ENCODE data around the gene CRISPLD2. TPM values are rescaled to one million over a fixed set of nuclear protein-coding genes. Genes with fewer than 3 reads are reported as not detected.

Gene CRISPLD2
- total RNA-seq, 2 experiments from 2014 or later: 0.47 to 0.99 TPM

GRCh38 chr16:84948851-84949610 lies 129.2 kb downstream of the CRISPLD2 start:
- Histone ChIP-seq H3K4me2 (ENCODE audit: low read length) (no peak overlapping the region), H3K79me2 (ENCODE audit: insufficient read depth, low read depth, low read length) (no peaks in the 10 kb centered on the region), H4K20me1 (ENCODE audit: insufficient read depth, low read length) (no peaks in the 10 kb centered on the region), H3K27ac (ENCODE audit: low read depth, low read length, poor library complexity, severe bottlenecking) (no peak overlapping the region), H3K9me3 (ENCODE audit: low read length) (no peaks in the 10 kb centered on the region), H2AFZ (ENCODE audit: low read length) (no peak overlapping the region), H3K9me2 (ENCODE audit: insufficient read depth, low read length) (no peaks in the 10 kb centered on the region), H3K36me3 (ENCODE audit: insufficient read depth, low read length) (no peaks in the 10 kb centered on the region), H3K4me3 (ENCODE audit: low read depth, low read length, poor library complexity, severe bottlenecking) (no peak overlapping the region), H3K4me1 (ENCODE audit: insufficient read depth, low read length, poor library complexity, severe bottlenecking) (no peaks in the 10 kb centered on the region)
- DNase-seq (ENCODE audit: low spot score): no peak
- ChIA-PET CTCF (ENCODE audit: unreplicated experiment) (no interaction called here), POLR2A (no interaction called here)
- no peak for TF ChIP-seq EZH2phosphoT487 (IDR thresholded peaks at IDR 0.05; ENCODE audit: borderline replicate concordance, low read depth, low read length)
- TF ChIP-seq, protein P1, sequence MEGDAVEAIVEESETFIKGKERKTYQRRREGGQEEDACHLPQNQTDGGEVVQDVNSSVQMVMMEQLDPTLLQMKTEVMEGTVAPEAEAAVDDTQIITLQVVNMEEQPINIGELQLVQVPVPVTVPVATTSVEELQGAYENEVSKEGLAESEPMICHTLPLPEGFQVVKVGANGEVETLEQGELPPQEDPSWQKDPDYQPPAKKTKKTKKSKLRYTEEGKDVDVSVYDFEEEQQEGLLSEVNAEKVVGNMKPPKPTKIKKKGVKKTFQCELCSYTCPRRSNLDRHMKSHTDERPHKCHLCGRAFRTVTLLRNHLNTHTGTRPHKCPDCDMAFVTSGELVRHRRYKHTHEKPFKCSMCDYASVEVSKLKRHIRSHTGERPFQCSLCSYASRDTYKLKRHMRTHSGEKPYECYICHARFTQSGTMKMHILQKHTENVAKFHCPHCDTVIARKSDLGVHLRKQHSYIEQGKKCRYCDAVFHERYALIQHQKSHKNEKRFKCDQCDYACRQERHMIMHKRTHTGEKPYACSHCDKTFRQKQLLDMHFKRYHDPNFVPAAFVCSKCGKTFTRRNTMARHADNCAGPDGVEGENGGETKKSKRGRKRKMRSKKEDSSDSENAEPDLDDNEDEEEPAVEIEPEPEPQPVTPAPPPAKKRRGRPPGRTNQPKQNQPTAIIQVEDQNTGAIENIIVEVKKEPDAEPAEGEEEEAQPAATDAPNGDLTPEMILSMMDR (conservative IDR thresholded peaks at IDR 0.05; ENCODE audit: low read length): no peak
- intact Hi-C loops (cut with micrococcal nuclease; ENCODE audit: unreplicated experiment): no loop called here
- no TSS peak for BruUV-seq (replicated peaks)

- no peaks in the 10 kb centered on the region for H3K4me1 ChIP-seq (ENCODE audit: insufficient read depth, low read length, poor library complexity, severe bottlenecking)
- BruUV-seq (replicated peaks): no TSS peak
- no peaks in the 10 kb centered on the region for H3K36me3 ChIP-seq (ENCODE audit: insufficient read depth, low read length)
- no peak for DNase-seq (ENCODE audit: low spot score)
- no peak overlapping the region for H2AFZ ChIP-seq (ENCODE audit: low read length)
- H3K4me3 ChIP-seq (ENCODE audit: low read depth, low read length, poor library complexity, severe bottlenecking): no peak overlapping the region
- H3K9me2 ChIP-seq (ENCODE audit: insufficient read depth, low read length): no peaks in the 10 kb centered on the region
- ChIA-PET POLR2A (no interaction called here), CTCF (ENCODE audit: unreplicated experiment) (no interaction called here)
- no peak overlapping the region for H3K27ac ChIP-seq (ENCODE audit: low read depth, low read length, poor library complexity, severe bottlenecking)
- H3K79me2 ChIP-seq (ENCODE audit: insufficient read depth, low read depth, low read length): no peaks in the 10 kb centered on the region
- no peak overlapping the region for H3K4me2 ChIP-seq (ENCODE audit: low read length)
- H4K20me1 ChIP-seq (ENCODE audit: insufficient read depth, low read length): no peaks in the 10 kb centered on the region
- intact Hi-C loops (cut with micrococcal nuclease; ENCODE audit: unreplicated experiment): loop anchor here (5.0 kb wide), 2 partner anchors 78 to 328 kb away; no protein-coding TSS in a partner anchor
- TF ChIP-seq, protein P1 (conservative IDR thresholded peaks at IDR 0.05; ENCODE audit: low read length): no peak
- TF ChIP-seq EZH2phosphoT487 (IDR thresholded peaks at IDR 0.05; ENCODE audit: borderline replicate concordance, low read depth, low read length): no peak
- no peaks in the 10 kb centered on the region for H3K9me3 ChIP-seq (ENCODE audit: low read length)
Measured at GRCh38 chr16:84949772-84950436, 130.1 kb downstream of the CRISPLD2 start.

DNA sequence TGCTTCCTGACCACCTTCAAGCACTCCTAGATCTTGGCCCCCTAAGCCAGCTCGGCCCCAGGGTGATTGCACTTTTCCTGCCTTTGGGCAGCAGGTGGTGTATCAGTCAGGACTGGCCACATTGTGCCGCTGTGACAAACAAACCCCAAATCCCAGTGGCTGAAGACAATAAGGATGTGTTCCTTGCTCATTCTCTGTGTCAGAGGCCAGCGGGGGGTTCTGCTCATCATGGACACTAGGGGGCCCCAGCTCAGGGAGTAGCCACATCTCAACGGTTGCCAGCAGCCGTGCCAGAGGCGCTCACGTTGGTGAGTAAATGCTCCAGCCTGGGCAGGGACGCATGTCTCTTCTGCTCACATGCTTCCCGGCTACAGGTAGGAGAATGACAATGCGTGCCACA lies 131.1 kb downstream of the CRISPLD2 start:
- H3K9me3 ChIP-seq (ENCODE audit: low read length): no peaks in the 10 kb centered on the region
- H4K20me1 ChIP-seq (ENCODE audit: insufficient read depth, low read length): no peaks in the 10 kb centered on the region
- TF ChIP-seq EZH2phosphoT487 (IDR thresholded peaks at IDR 0.05; ENCODE audit: borderline replicate concordance, low read depth, low read length): no peak
- TF ChIP-seq, protein P1 (conservative IDR thresholded peaks at IDR 0.05; ENCODE audit: low read length): peak; percentile 66
- intact Hi-C loops (cut with micrococcal nuclease; ENCODE audit: unreplicated experiment): loop anchor here (5.0 kb wide), 2 partner anchors 79 to 329 kb away; no protein-coding TSS in a partner anchor
- H3K36me3 ChIP-seq (ENCODE audit: insufficient read depth, low read length): no peaks in the 10 kb centered on the region
- H3K79me2 ChIP-seq (ENCODE audit: insufficient read depth, low read depth, low read length): no peaks in the 10 kb centered on the region
- H3K4me3 ChIP-seq (ENCODE audit: low read depth, low read length, poor library complexity, severe bottlenecking): no peak overlapping the region
- no peak overlapping the region for H2AFZ ChIP-seq (ENCODE audit: low read length)
- no peaks in the 10 kb centered on the region for H3K4me1 ChIP-seq (ENCODE audit: insufficient read depth, low read length, poor library complexity, severe bottlenecking)
- H3K9me2 ChIP-seq (ENCODE audit: insufficient read depth, low read length): no peaks in the 10 kb centered on the region
- BruUV-seq (replicated peaks): no TSS peak
- POLR2A ChIA-PET: no interaction called here
- CTCF ChIA-PET (ENCODE audit: unreplicated experiment): no interaction called here
- no peak overlapping the region for H3K27ac ChIP-seq (ENCODE audit: low read depth, low read length, poor library complexity, severe bottlenecking)
- H3K4me2 ChIP-seq (ENCODE audit: low read length): no peak overlapping the region
- peak; percentile 49 for DNase-seq (ENCODE audit: low spot score)

Measured in OCI-LY7 (cell line).